ENCODE data around the gene CHD3. TPM values are rescaled to one million over a fixed set of nuclear protein-coding genes. Genes with fewer than 3 reads are reported as not detected.
A peak's percentile ranks its signal among the peaks of the same experiment; 100 is the strongest.

CHD3 gene
- total RNA-seq: 112 and 119 TPM in 2 replicates
- long read RNA-seq, partial matches to known transcripts: 1 of 3 reads
- long read RNA-seq, other reads (novel, unspliced or antisense): 2 of 3 reads

GRCh38 chr17:7888184-7888920 lies at the start of gene CHD3:
Gene CHD3 (plus strand): TSS chr17:7888789. CDS start chr17:7889001, 212 bp downstream.
- Mint-ChIP-seq H3K36me3 (ENCODE audit: insufficient read depth) (peaks cover 11% of the 10 kb centered on the region), H3K27me3 (no peaks in the 10 kb centered on the region), H3K9me3 (ENCODE audit: low read depth) (no peaks in the 10 kb centered on the region), H3K4me3 (ENCODE audit: low read depth) (no peak within 1 kb of the TSS), H3K4me1 (ENCODE audit: low read depth) (peaks cover 3% of the 10 kb centered on the region), H3K27ac (no peak within 1 kb of the TSS)
- DNase-seq (ENCODE audit: low spot score, unreplicated experiment): no peak
- no peak for TF ChIP-seq CTCF (IDR thresholded peaks at IDR 0.05; ENCODE audit: unreplicated experiment)

- Mint-ChIP-seq H3K27ac (peak overlapping the region; percentile 44), H3K4me1 (ENCODE audit: low read depth) (peaks cover 56% of the 10 kb centered on the region), H3K27me3 (no peaks in the 10 kb centered on the region), H3K9me3 (ENCODE audit: low read depth) (no peaks in the 10 kb centered on the region), H3K36me3 (ENCODE audit: insufficient read depth) (peaks cover 9% of the 10 kb centered on the region), H3K4me3 (ENCODE audit: low read depth) (peak overlapping the region; percentile 72)
- TF ChIP-seq CTCF (IDR thresholded peaks at IDR 0.05; ENCODE audit: unreplicated experiment): no peak
- no peak for DNase-seq (ENCODE audit: low spot score, unreplicated experiment)
Observed at GRCh38 chr17:7839190-7839875, 49.3 kb upstream of the CHD3 start.

- no peaks in the 10 kb centered on the region for H3K9me3 Mint-ChIP-seq (ENCODE audit: low read depth)
- no peak for DNase-seq (ENCODE audit: low spot score, unreplicated experiment)
- peak overlapping the region; percentile 82 for H3K4me3 Mint-ChIP-seq (ENCODE audit: low read depth)
- no peak for TF ChIP-seq CTCF (IDR thresholded peaks at IDR 0.05; ENCODE audit: unreplicated experiment)
- peaks cover 9% of the 10 kb centered on the region for H3K36me3 Mint-ChIP-seq (ENCODE audit: insufficient read depth)
- peaks cover 55% of the 10 kb centered on the region for H3K4me1 Mint-ChIP-seq (ENCODE audit: low read depth)
- no peak overlapping the region for H3K27ac Mint-ChIP-seq
- no peaks in the 10 kb centered on the region for H3K27me3 Mint-ChIP-seq
Observed at GRCh38 chr17:7839876-7840261, 48.7 kb upstream of the CHD3 start.

- no peaks in the 10 kb centered on the region for H3K9me3 Mint-ChIP-seq (ENCODE audit: low read depth)
- peak overlapping the region; percentile 96 for H3K27ac Mint-ChIP-seq
- H3K36me3 Mint-ChIP-seq (ENCODE audit: insufficient read depth): peaks cover 9% of the 10 kb centered on the region
- peak overlapping the region; percentile 82 for H3K4me3 Mint-ChIP-seq (ENCODE audit: low read depth)
- TF ChIP-seq CTCF (IDR thresholded peaks at IDR 0.05; ENCODE audit: unreplicated experiment): no peak
- no peaks in the 10 kb centered on the region for H3K27me3 Mint-ChIP-seq
- no peak for DNase-seq (ENCODE audit: low spot score, unreplicated experiment)
- peaks cover 56% of the 10 kb centered on the region for H3K4me1 Mint-ChIP-seq (ENCODE audit: low read depth)
Observed at GRCh38 chr17:7840441-7840840, 48.1 kb upstream of the CHD3 start.

- DNase-seq (ENCODE audit: low spot score, unreplicated experiment): no peak
- Mint-ChIP-seq H3K27me3 (no peaks in the 10 kb centered on the region), H3K36me3 (ENCODE audit: insufficient read depth) (peaks cover 9% of the 10 kb centered on the region), H3K4me1 (ENCODE audit: low read depth) (peaks cover 58% of the 10 kb centered on the region), H3K4me3 (ENCODE audit: low read depth) (peak overlapping the region; percentile 82), H3K27ac (peak overlapping the region; percentile 96), H3K9me3 (ENCODE audit: low read depth) (no peaks in the 10 kb centered on the region)
- TF ChIP-seq CTCF (IDR thresholded peaks at IDR 0.05; ENCODE audit: unreplicated experiment): no peak
Observed at GRCh38 chr17:7840875-7841274, 47.7 kb upstream of the CHD3 start.
